H7 (cell line): ENCODE data around the gene C3orf38. TPM values are rescaled to one million over a fixed set of nuclear protein-coding genes. Genes with fewer than 3 reads are reported as not detected.
"Not testable (repeated sequence)": the region's sequence is repeated elsewhere in the genome, so short reads cannot be mapped to it uniquely, and the experiment has no call there.

ENCODE experiments used
- DNase-seq: peaks from one replicate; pipeline ENCODE4 v3.0.0; 2012
- H3K27me3 ChIP-seq: 2 replicates; pipeline ENCODE4 v1.6.0; 2011; ENCODE audit warnings: mild to moderate bottlenecking, low read length; ENCODE audit not compliant: control insufficient read depth, insufficient read depth
- H3K36me3 ChIP-seq: replicated peaks from 2 replicates; pipeline ENCODE4 v1.5.1; 2011; ENCODE audit warnings: low read length; ENCODE audit not compliant: control insufficient read depth, insufficient read depth
- H3K4me3 ChIP-seq: 2 replicates; pipeline ENCODE4 v1.5.1; 2011; ENCODE audit warnings: low read depth, mild to moderate bottlenecking, control low read depth, low read length, moderate library complexity; ENCODE audit not compliant: insufficient read depth
- total RNA-seq: library from RNA; depleted of rRNA; stranded (reverse); fragments of >200 nt; shearing (Covaris generic); gene quantifications from 2 replicates; pipeline ENCODE4 v1.2.3, GENCODE V29; 2014

C3orf38 gene
- total RNA-seq, 1 experiment from 2014 or later: 24.5 TPM

DNA sequence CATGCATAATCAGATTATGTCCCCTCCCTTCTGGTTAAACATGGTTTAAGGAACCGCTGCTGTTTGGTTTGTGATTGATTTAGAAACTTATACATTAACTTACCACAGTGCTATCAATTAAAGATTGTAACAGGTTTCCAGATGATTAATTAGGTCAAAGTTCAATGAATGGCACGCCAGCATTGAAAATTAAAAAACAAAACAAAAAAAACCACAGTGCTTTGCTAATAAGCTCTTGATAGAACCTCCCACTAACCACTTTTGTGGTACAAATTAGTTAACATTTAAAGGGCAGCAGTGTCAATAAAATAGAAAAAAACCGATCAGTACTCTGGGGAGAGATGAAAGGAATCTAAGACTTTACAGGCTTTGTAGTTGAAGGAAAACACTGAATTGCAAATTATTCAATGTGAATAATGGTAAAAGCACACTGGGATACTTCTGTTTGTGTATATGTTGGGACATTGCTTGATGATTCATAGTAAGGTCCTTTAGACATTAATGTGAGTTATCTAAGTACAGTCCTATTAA, 7.6 kb upstream of the C3orf38 start:
- no peak for DNase-seq
- no peak overlapping the region for H3K4me3 ChIP-seq
- peaks cover 3% of the 10 kb centered on the region for H3K36me3 ChIP-seq
- no peaks in the 10 kb centered on the region for H3K27me3 ChIP-seq

DNA sequence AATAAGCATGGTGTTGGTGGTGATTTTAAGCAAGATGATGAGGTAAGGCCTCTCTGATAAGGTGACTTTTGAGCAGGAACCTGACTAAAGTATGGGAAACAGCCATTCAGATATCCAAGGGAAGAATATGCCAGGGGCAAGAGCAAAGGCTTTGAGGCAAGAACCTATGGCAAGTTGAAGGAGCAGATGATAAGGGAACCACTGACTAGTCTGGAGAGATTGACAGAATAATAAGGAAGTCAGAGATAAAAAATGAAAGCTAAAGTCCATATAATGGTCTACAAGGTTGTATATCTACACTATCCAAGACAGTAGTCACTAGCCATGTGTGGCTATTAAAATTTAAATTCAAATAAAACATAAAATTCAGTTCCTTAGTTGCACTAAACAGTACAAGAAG, 2.5 kb upstream of the C3orf38 start:
- DNase-seq: no peak
- H3K27me3 ChIP-seq: no peaks in the 10 kb centered on the region
- H3K36me3 ChIP-seq: no peaks in the 10 kb centered on the region
- H3K4me3 ChIP-seq: no peak overlapping the region

DNA sequence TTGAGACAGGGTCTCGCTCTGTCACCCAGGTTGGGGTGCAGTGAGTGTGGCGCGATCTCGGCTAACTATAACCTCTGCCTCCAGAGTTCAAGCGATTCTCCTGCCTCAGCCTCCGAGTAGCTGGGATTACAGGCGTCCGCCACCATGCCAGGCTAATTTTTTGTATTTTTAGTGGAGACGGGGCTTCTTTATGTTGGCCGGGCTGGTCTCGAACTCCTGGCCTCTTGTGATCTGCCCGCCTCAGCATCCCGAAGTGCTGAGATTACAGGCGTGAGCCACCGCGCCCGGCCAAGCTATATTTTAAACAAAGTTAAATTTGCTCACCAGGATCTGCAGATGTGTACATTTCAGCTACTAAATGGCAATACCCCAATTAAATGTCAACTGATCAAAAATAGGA, 1.1 kb upstream of the C3orf38 start:
- no peaks in the 10 kb centered on the region for H3K27me3 ChIP-seq
- peaks cover 2% of the 10 kb centered on the region for H3K36me3 ChIP-seq

DNA sequence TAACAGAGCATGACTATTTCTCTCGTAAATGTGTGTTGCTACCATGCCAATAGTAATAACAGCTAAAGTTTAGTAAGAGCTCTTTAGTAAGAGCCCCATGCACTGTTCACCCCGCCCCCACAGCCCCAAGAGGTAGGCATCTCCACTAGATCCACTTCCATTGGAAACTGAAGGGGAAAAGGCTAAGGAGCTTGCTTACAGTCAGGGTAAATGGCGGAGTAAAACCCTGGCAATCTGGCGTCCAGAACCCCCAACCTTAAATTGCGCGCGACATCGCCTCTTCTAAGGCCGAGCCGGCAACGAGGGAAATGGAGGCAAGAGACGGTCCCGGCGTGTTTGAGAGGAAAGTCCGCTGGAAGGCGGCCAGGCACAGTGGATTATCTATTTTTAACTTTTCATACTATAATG, 654 bp upstream of the C3orf38 start:
- peak; percentile 19 for DNase-seq
- Histone ChIP-seq H3K36me3 (peaks cover 2% of the 10 kb centered on the region), H3K27me3 (no peaks in the 10 kb centered on the region), H3K4me3 (peak overlapping the region; percentile 65)

More for the DNA sequence above, 1.1 kb upstream of the C3orf38 start:
- H3K4me3 ChIP-seq: peak overlapping the region; percentile 65
- no peak for DNase-seq

DNA sequence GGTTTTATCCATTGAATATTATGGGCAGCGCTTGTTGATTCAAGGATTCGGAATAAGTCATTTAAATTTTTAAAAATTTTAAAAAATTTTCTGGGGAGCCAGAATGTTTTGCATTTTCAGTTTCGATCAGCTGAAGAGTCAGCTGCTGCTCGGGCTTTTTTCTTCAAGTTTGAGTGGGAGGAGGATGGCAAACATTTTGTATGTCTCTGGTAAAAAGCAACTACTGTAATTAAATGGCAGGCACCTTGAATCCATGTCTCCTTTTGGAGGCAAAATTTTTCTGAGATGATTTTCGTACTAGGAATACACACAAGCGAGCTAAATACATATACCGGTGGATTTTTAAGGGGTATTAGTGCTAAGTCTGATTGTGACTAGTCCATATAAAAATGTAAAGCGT, 612 bp downstream of the C3orf38 start:
- DNase-seq: no peak
- H3K27me3 ChIP-seq: no peaks in the 10 kb centered on the region
- peaks cover 6% of the 10 kb centered on the region for H3K36me3 ChIP-seq
- H3K4me3 ChIP-seq: peak overlapping the region; percentile 65

DNA sequence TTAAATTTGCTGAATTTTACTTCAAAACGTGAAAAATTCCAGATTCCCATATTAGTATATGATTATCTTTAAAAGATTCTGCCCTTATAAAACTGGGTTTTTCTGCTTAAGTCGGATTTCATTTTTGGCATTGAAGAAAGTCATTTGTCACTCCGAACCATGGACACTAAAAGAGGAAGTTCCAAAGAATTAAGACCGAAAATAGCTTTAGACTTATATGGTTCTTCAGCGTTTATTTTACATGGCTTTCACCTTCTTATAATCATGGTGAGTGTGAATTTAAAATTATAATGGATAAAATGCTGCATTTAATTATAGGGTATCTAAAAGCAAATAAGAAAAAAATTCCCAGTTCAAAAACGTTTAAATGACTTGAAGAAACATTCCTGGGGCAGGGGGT, 1.0 kb downstream of the C3orf38 start:
- Histone ChIP-seq H3K36me3 (peaks cover 6% of the 10 kb centered on the region), H3K4me3 (peak overlapping the region; percentile 65), H3K27me3 (no peaks in the 10 kb centered on the region)
- DNase-seq: no peak

DNA sequence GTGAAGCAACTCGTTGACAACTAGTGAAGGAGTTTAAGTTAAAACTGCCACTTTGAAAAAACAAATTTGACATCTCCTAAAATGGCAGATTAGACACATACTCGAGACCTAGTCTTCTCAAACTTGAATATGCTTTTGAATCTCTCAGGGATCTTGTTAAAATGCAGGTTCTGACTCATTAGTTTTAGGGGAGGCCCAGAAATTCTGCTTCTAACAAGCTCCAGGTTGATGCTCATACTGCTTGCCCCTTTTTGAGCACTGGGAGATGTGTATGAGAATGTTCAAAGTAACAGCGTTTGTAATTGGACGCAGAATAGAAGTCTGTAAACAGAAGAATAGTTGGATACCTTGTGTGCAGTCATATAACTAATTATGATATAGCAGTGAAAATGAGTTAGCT, 1.6 kb downstream of the C3orf38 start:
- Histone ChIP-seq H3K36me3 (peaks cover 6% of the 10 kb centered on the region), H3K27me3 (no peaks in the 10 kb centered on the region), H3K4me3 (no peak overlapping the region)
- no peak for DNase-seq

DNA sequence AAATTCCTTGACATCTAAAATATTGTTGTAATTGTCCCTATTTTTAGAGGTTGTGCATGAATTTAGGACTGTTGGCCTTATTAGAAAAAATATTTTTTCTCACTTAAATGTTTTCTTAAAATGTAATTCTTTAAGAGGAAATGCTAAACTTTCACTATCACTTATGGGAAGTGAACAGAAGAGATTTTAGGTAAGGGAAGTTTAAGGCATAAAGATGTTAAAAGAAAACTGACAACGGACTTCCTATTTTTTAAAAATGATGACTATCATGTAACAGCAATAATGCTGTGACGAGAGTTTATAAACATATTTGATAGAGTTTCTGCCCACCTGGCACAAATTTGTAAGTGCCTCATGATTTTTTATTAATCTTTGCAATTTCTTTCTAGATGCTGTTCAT, 3.1 kb downstream of the C3orf38 start:
- H3K36me3 ChIP-seq: peaks cover 6% of the 10 kb centered on the region
- DNase-seq: no peak
- no peak overlapping the region for H3K4me3 ChIP-seq
- H3K27me3 ChIP-seq: no peaks in the 10 kb centered on the region

DNA sequence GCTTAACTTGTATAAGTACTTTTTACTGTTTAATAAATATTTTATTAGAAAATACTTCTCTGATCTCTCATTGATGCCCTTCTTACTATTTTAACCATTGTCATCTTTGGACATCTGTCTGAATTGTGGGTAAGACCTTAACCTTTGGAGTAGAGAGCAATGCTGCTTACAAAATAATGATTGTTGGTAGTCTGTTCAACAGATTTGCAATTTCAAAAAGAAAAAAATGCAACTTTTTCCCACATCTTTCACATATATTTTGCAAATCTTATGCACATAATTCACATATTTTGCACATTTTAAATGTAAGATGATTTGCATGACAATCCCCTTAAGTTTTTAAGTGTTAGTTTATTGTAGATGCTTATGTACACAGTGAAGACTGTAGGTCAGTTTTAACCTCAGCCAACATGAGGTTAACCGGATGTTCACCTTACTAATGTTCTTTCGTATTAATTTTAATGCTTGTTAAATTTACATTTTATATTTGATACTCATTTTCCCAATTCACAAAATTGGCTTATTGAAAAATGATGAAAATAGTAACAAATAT, 16.7 kb downstream of the C3orf38 start:
- H3K36me3 ChIP-seq: no peaks in the 10 kb centered on the region
- no peaks in the 10 kb centered on the region for H3K27me3 ChIP-seq
- no peak overlapping the region for H3K4me3 ChIP-seq
- no peak for DNase-seq

DNA sequence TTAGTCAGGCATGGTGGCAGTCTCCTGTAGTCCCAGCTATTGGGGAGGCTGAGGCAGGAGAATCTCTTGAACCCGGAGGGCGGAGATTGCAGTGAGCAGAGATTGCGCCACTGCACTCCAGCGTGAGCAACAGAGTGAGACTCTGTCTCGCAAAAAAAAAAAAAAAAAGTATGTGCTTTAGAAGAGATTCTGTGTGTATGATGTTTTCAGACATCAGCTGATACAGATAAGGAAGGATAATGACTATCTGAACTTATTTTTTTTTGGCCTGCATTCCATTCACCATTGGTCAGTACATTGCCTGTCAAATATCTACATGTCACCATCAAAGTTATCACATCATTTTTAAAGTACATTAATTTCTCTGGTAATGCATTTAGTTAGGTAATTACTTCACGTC, 17.4 kb downstream of the C3orf38 start:
- no peaks in the 10 kb centered on the region for H3K27me3 ChIP-seq

DNA sequence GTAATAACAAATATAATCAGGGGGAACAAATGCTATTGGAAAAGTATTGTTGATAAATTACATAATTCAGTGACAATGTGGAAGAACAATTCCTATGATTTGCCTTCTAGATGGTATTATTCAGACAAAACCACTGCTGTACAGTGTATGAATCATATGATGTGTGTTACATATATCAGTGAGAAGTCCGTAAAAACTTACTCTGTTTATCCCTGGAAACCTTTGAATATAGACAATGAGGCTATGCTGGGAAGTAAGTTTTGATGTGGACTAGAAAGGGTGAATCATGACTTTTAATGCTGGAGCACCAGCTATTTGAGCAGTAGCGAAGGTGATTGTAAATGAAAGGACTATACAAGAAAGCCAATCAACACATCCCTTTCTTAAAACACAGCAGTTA, 17.9 kb downstream of the C3orf38 start:
- Histone ChIP-seq H3K27me3 (no peaks in the 10 kb centered on the region), H3K4me3 (no peak overlapping the region), H3K36me3 (no peaks in the 10 kb centered on the region)
- DNase-seq: no peak

More for the DNA sequence above, 17.4 kb downstream of the C3orf38 start:
- H3K4me3 ChIP-seq: no peak overlapping the region
- DNase-seq: no peak
- H3K36me3 ChIP-seq: no peaks in the 10 kb centered on the region

DNA sequence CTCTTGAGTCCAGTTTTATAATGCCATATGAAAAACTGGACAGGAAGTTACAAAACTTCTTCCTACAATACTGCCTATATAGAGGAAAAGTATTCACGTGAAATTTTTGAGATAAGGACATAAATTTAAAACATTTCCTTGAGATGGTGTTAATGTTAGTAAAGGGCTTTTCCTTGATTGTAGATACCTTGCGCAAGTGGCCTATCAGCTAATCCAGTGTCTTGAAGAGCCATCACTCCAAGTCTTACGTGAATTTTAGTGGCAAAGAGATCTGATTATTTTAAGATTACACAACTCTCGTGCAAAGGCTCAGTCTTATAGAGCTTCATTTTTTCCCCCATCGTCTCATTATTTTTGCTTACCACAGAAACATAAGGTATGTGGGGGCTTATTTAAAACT, 18.4 kb downstream of the C3orf38 start:
- H3K36me3 ChIP-seq: no peaks in the 10 kb centered on the region
- H3K27me3 ChIP-seq: no peaks in the 10 kb centered on the region
- no peak for DNase-seq
- H3K4me3 ChIP-seq: no peak overlapping the region

DNA sequence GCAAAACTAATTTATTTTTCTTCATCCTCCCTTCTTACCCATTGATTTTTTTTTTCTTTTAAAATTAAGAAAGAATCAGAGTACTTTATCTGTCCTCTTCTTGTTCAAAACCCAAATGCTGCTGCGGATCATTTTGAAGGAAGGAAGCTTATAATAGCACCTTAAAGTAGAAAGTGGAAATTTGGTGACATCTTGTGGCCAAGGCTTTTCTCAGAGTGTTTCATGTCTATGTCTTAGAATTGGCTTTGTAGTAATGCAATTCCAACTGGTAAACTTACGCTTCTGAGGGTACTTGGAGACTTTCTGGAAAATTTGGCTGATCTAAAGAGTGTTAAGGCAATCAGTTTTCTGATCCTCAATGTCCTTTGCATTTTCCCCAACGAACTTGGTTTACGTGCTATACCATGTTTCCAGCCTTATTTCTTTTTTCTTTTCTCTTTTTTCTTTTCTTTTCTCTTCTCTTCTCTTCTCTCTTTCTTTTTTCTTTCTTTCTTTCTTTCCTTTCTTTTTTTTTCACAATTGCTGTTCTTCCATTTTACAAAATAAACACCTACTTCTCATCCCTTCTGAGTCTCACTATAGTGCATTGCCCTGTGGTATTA, 30.7 kb downstream of the C3orf38 start:
- DNase-seq: no peak
- H3K27me3 ChIP-seq: no peaks in the 10 kb centered on the region
- H3K36me3 ChIP-seq: no peaks in the 10 kb centered on the region
- H3K4me3 ChIP-seq: no peak overlapping the region

DNA sequence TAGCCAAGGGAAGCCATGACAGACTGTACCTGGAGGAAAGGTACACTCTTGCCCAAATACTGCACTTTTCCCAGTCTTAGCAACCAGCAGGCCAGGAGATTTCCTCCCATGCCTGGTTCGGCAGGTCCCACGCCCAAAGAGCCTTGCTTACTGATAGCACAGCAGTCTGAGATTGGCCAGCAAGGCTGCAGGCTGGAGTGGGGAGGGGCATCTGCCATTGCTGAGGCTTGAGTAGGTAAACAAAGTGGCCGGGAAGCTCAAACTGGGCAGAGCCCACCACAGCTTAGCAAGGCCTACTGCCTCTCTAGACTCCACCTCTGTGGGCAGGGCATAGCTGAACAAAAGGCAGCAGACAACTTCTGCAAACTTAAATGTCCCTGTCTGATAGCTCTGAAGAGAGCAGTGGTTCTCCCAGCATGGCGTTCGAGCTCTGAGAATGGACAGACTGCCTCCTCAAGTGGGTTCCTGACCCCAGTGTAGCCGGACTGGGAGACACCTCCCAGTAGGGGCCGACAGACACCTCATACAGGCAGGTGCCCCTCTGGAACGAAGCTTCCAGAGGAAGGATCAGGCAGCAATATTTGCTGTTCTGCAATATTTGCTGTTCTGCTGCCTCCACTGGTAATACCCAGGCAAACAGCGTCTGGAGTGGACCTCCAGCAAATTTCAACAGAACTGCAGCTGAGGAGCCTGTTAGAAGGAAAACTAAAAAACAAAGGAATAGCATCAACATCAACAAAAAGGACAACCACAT, 32.6 kb downstream of the C3orf38 start:
- not testable (repeated sequence) for DNase-seq, H3K27me3 ChIP-seq, H3K36me3 ChIP-seq, H3K4me3 ChIP-seq

DNA sequence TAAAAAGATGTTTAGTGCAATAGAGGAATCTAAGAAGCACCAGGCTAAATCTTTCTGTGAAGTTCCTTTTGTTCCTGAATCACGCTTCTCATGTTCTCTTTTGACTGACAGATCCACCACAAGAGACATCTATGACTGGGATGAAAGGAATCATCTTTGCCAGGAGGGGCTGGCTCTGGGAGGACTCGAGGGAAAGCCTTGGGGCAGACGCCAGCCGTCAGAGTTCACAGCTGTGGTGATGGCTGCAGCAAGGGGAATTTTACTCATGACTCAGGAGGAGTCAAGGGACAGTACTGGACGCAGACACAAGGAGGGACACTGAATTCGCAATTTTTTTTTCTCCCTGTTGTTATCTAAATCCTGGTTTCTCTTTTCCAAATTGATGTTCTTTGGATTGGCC, 38.7 kb downstream of the C3orf38 start:
- H3K27me3 ChIP-seq: no peaks in the 10 kb centered on the region
- H3K36me3 ChIP-seq: no peaks in the 10 kb centered on the region
- no peak for DNase-seq
- no peak overlapping the region for H3K4me3 ChIP-seq
